Anterior cingulate cortex (tissue), 58 donors: ENCODE results near the gene KLK15.
"Not testable (repeated sequence)": the region's sequence is repeated elsewhere in the genome, so short reads cannot be mapped to it uniquely, and the experiment has no call there.

Experiments
- DNase-seq, 58 donors: peaks; one replicate each; lab custom pipeline; 2025; lab: John Stamatoyannopoulos, UW

The KLK15 gene

GRCh38 chr19:50797781-50798658 lies 35.4 kb downstream of the KLK15 start:
- DNase-seq = no peak

- DNase-seq = no peak
Observed at GRCh38 chr19:50797429-50797780, 36.0 kb downstream of the KLK15 start.

GRCh38 chr19:50796634-50797428 lies 36.5 kb downstream of the KLK15 start:
- DNase-seq = no peak

GRCh38 chr19:50796128-50796633 lies 37.2 kb downstream of the KLK15 start:
- no peak for DNase-seq

- no peak for DNase-seq
Observed at GRCh38 chr19:50795664-50796073, 37.7 kb downstream of the KLK15 start.

- no peak for DNase-seq
Observed at GRCh38 chr19:50794876-50795663, 38.3 kb downstream of the KLK15 start.

GRCh38 chr19:50794074-50794875 lies 39.1 kb downstream of the KLK15 start:
- no peak for DNase-seq

GRCh38 chr19:50793558-50794065 lies 39.8 kb downstream of the KLK15 start:
- no peak for DNase-seq

- no peak for DNase-seq
Observed at GRCh38 chr19:50792272-50793250, 40.8 kb downstream of the KLK15 start.

- no peak for DNase-seq
Observed at GRCh38 chr19:50791594-50792271, 41.6 kb downstream of the KLK15 start.

GRCh38 chr19:50790922-50791467 lies 42.4 kb downstream of the KLK15 start:
- DNase-seq = no peak

GRCh38 chr19:50790396-50790795 lies 43.0 kb downstream of the KLK15 start, which contains the start of gene ACP4:
TSS of gene ACP4 (plus strand) at chr19:50790415. CDS start at chr19:50790415, 0 bp downstream.
- DNase-seq = no peak

GRCh38 chr19:50785329-50785728 lies 48.0 kb downstream of the KLK15 start:
- DNase-seq = no peak

- no peak for DNase-seq
Observed at GRCh38 chr19:50784710-50785109, 48.7 kb downstream of the KLK15 start.

GRCh38 chr19:50783848-50784152 lies 49.6 kb downstream of the KLK15 start:
- not testable (repeated sequence) for DNase-seq

- DNase-seq = no peak
Observed at GRCh38 chr19:50780753-50781435, 52.5 kb downstream of the KLK15 start.
